ENCODE results near the gene ITSN2. TPM values are rescaled to one million over a fixed set of nuclear protein-coding genes. Genes with fewer than 3 reads are reported as not detected.
A peak's percentile ranks its signal among the peaks of the same experiment; 100 is the strongest.

The ITSN2 gene
- total RNA-seq, 4 donors from 2014 or later = 58.1 to 68.4 (median 65.8) TPM

DNA sequence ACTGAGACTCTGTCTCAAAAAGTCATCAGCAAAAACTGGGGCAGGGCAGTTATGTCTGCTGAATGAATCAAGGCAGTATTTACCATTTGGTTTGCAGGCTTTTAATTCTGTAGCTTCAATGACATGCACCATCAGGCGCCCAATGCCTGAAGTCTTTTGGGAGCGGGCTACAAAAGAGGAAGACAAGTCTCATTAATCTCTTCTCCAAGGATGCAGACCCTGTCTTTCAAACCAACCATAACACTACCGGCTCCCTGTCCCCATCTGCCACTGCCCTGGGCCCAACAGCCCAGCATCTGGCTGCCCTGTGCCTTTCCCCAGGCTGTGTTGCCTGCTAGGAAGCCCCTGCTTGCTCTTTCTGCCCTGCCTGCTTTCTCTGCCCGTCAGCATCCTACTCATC, 155.2 kb downstream of the ITSN2 start:
- intact Hi-C loops (cut with DNase I; ENCODE audit: low total_unique reads) = no loop called here
- WGBS, 2 donors = 81 to 95% methylated on average over 4 of the region's 4 CpGs
- DNase-seq (ENCODE audit: low spot score in 2 of 2) = no peak
- H3K4me3 ChIP-seq (ENCODE audit: low read depth, poor library complexity, severe bottlenecking) = no peak overlapping the region
- TF ChIP-seq POLR2A (IDR thresholded peaks at IDR 0.05) = no peak
- TF ChIP-seq, protein P1, sequence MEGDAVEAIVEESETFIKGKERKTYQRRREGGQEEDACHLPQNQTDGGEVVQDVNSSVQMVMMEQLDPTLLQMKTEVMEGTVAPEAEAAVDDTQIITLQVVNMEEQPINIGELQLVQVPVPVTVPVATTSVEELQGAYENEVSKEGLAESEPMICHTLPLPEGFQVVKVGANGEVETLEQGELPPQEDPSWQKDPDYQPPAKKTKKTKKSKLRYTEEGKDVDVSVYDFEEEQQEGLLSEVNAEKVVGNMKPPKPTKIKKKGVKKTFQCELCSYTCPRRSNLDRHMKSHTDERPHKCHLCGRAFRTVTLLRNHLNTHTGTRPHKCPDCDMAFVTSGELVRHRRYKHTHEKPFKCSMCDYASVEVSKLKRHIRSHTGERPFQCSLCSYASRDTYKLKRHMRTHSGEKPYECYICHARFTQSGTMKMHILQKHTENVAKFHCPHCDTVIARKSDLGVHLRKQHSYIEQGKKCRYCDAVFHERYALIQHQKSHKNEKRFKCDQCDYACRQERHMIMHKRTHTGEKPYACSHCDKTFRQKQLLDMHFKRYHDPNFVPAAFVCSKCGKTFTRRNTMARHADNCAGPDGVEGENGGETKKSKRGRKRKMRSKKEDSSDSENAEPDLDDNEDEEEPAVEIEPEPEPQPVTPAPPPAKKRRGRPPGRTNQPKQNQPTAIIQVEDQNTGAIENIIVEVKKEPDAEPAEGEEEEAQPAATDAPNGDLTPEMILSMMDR (IDR thresholded peaks at IDR 0.05) = no peak

DNA sequence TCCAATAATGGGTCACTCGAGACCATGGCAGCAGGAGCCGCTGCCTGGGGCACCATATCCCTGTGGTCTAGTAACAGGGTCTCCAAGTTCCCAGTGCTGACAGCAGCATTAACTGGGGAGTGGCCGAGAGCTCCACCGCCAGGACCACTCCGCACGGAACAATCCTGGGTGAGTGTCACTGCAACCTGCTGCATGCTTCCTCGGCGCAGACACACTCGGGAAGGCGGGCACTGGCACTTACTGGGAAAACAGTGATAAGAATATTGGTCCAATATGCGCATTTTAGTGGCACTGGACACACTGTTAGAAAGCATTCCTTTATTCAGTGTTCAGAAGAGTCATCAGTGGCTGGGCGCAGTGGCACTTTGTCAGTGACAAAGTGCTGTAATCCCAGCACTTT, 155.8 kb downstream of the ITSN2 start:
- no peak overlapping the region for H3K4me3 ChIP-seq (ENCODE audit: low read depth, poor library complexity, severe bottlenecking)
- WGBS, 2 donors = 94 to 95% methylated on average over 12 of the region's 12 CpGs
- TF ChIP-seq, protein P1 (IDR thresholded peaks at IDR 0.05) = no peak
- TF ChIP-seq POLR2A (IDR thresholded peaks at IDR 0.05) = no peak
- no peak for DNase-seq (ENCODE audit: low spot score in 2 of 2)
- intact Hi-C loops (cut with DNase I; ENCODE audit: low total_unique reads) = no loop called here

DNA sequence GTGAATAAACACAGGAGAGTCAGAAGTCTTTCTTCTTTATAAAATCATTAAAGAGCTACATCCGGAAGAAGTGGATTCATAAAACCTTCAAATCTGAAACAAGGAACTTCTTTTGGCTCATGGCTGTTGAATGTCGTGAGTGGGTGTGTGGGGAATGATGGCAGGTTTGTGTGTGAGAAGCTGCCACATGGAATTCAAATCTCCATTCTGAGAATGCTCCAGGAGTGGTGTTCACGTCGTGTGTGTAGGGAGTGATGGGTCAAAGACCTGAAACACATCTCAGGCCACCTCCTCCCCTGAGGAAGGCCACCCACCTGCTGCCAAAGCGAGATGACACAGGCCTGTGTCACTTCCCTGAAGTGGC, 156.6 kb downstream of the ITSN2 start:
- 82 to 90% methylated on average over 5 of the region's 5 CpGs for WGBS, 2 donors
- H3K4me3 ChIP-seq (ENCODE audit: low read depth, poor library complexity, severe bottlenecking) = no peak overlapping the region
- no peak for DNase-seq (ENCODE audit: low spot score in 2 of 2)
- intact Hi-C loops (cut with DNase I; ENCODE audit: low total_unique reads) = no loop called here
- TF ChIP-seq POLR2A (IDR thresholded peaks at IDR 0.05) = no peak
- TF ChIP-seq, protein P1 (IDR thresholded peaks at IDR 0.05) = no peak

DNA sequence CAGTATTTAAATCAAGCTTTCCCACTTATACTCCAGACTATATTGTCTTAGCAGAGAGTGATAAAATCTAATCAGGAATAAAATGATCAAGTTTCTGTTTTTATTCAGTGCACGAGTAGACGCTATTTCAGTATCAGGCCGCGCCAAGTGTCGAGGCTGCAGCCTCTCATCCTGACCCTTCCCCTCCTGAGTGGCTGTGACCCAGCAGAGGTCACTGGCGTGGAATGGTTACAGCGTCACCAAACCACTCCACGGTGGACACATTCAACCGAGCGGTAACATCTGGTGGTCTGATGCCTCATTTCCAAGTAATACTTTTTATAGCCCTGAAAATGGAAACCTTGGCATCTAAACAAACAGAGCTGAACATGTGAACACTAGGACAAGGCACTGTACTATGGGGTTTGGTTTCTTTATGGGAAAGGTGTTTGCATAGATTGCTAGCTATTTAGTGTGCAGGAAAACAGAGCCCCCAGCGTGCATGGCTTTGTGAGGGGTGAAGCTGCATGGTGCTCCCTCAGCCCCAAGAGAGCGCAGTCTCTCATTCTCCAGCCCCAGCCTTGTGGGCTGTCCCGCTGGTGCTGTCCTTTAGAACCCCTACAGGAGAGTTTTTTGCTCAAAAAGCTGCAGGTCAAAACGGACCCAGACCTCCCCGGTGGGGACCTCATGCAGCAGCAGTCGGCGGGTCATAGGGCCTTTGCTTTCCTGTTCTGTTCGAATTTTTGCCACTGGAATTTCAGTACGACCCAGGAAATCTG, 157.1 kb downstream of the ITSN2 start:
- DNase-seq (ENCODE audit: low spot score in 2 of 2) = peak in 1 of 2 donors; percentile 59
- 82 to 86% methylated on average over 19 of the region's 19 CpGs for WGBS, 2 donors
- intact Hi-C loops (cut with DNase I; ENCODE audit: low total_unique reads) = no loop called here
- TF ChIP-seq, protein P1 (IDR thresholded peaks at IDR 0.05) = no peak
- TF ChIP-seq POLR2A (IDR thresholded peaks at IDR 0.05) = no peak
- no peak overlapping the region for H3K4me3 ChIP-seq (ENCODE audit: low read depth, poor library complexity, severe bottlenecking)

DNA sequence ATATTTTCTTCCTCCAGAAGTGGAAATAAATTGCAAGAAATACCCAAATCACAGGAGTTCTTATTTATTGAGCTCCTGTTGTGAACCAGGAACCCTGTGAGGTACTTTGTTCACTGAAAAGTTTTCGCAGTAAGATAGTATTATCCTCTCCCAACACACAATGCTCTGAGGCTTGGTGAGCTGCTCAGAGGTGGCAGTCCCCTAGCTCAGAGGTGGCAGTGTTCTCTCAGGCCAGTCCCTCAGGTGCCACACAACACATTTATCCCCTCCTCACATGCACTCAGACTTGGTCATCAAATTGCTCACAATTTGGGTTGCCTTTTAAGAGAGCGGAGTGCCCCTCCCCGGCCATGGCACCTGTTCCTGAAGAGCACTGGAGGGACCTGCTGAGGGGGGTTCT, 159.5 kb downstream of the ITSN2 start:
- WGBS, 2 donors = 96 to 100% methylated on average over 3 of the region's 3 CpGs
- intact Hi-C loops (cut with DNase I; ENCODE audit: low total_unique reads) = no loop called here
- no peak for DNase-seq (ENCODE audit: low spot score in 2 of 2)
- no peak overlapping the region for H3K4me3 ChIP-seq (ENCODE audit: low read depth, poor library complexity, severe bottlenecking)
- no peak for TF ChIP-seq POLR2A (IDR thresholded peaks at IDR 0.05)
- TF ChIP-seq, protein P1 (IDR thresholded peaks at IDR 0.05) = no peak

Measured in lower leg skin (tissue), 4 donors.